HepG2 (cell line): ENCODE results near the gene RHOV.

Experiments used
- AGO1 ChIP-seq: fragments of 200-400 bp; formaldehyde crosslinking; IDR thresholded peaks from 2 replicates; pipeline ENCODE4 v1.6.1; 2017; ENCODE audit warnings: mild to moderate bottlenecking, low read depth, low read length, moderate library complexity; ENCODE audit not compliant: poor library complexity, severe bottlenecking
- CCAR2 ChIP-seq: fragments of 200-400 bp; formaldehyde crosslinking; optimal IDR thresholded peaks from 2 replicates; pipeline ENCODE3; 2018; ENCODE audit warnings: low read depth, mild to moderate bottlenecking, low read length, moderate library complexity
- ELF1 ChIP-seq: sonication (generic); formaldehyde crosslinking; IDR thresholded peaks from 2 replicates; pipeline ENCODE4 v1.4.0; 2020; ENCODE audit warnings: missing genetic modification reagents
- ERF ChIP-seq: IDR thresholded peaks from 2 replicates; pipeline ENCODE4 v1.6.1; 2018; ENCODE audit warnings: missing biosample characterization, missing genetic modification reagents
- HDAC1 ChIP-seq: sonication (generic); formaldehyde crosslinking; IDR thresholded peaks from 2 replicates; pipeline ENCODE4 v1.5.1; 2020; ENCODE audit warnings: mild to moderate bottlenecking, missing genetic modification reagents
- NFIC ChIP-seq: IDR thresholded peaks from 2 replicates; pipeline ENCODE4 v1.6.1; 2012; ENCODE audit warnings: mild to moderate bottlenecking, low read length, inconsistent platforms
- NFYC ChIP-seq: IDR thresholded peaks from 2 replicates; pipeline ENCODE4 v1.6.1; 2016; ENCODE audit warnings: missing genetic modification reagents, missing compliant biosample characterization
- POLR2AphosphoS5 ChIP-seq: IDR thresholded peaks from 2 replicates; pipeline ENCODE4 v1.6.1; 2012; ENCODE audit warnings: low read depth, low read length
- PRPF4 ChIP-seq: fragments of 200-400 bp; formaldehyde crosslinking; IDR thresholded peaks from 2 replicates; pipeline ENCODE4 v1.6.1; 2016; ENCODE audit warnings: low read length, low read depth; ENCODE audit not compliant: poor library complexity, severe bottlenecking
- ZFP1 ChIP-seq: IDR thresholded peaks from 2 replicates; pipeline ENCODE4 v1.6.1; 2016
- ZNF264 ChIP-seq: sonication (generic); formaldehyde crosslinking; IDR thresholded peaks from 2 replicates; pipeline ENCODE4 v1.4.0; 2020; ENCODE audit warnings: missing genetic modification reagents
- ZNF530 ChIP-seq: sonication (generic); formaldehyde crosslinking; IDR thresholded peaks from 2 replicates; pipeline ENCODE4 v1.5.0; 2020; ENCODE audit warnings: low read depth, mild to moderate bottlenecking, missing genetic modification reagents
- TF ChIP-seq, protein P1 (sequence below): sonication (generic); formaldehyde crosslinking; IDR thresholded peaks from 2 replicates; pipeline ENCODE4 v1.5.0; 2020; ENCODE audit warnings: mild to moderate bottlenecking, missing genetic modification reagents, moderate library complexity

DNA sequence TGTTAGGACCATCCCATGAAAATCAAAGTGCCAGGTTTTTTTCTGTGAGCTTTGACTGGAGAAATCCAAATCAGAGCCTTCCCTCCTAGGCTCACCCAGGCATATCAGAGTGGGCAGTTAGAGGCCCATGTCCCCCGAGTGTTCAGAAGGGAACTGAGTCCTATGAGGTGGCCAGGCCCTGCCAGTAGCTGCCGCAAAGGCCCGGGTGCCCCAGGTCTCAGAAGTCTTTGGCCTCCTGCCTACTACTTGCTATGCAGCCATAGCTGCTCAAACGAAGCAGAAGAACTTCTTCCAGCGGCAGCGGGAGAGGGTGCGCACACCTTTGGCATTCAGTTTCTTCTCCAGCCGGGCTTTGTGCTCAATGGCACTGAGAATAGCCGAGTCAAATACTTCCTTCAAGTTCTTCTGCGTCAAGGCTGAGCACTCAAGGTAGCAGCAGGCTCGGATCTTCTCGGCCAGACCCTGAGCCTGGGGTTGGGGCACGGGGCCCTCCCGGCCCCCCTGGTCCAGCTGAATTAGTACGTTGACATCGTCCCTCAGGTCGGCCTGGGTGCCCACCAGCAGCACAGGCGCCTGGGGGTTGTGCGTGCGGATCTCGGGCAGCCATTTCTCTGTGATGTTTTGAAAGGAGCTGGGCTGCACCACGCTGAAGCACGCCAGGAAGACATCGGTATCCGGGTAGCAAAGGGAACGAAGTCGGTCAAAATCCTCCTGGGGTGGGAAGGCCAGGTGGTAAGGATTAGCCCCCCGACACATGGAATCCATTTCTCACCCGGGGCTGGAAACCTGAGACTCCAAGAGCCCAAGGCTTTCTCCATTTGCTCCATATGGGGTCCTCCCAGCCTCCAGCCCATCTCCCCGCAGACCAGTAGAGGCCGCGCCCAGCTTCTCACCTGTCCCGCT, 992 bp downstream of the RHOV start:
- TF ChIP-seq ZFP1 (CRISPR knock-in tag) = no peak
- TF ChIP-seq ERF (CRISPR knock-in tag) = no peak
- no peak for TF ChIP-seq NFIC
- TF ChIP-seq ZNF264 (CRISPR knock-in tag) = no peak
- TF ChIP-seq NFYC (CRISPR knock-in tag) = no peak
- no peak for TF ChIP-seq AGO1
- no peak for TF ChIP-seq ELF1 (CRISPR knock-in tag)
- no peak for TF ChIP-seq ZNF530 (CRISPR knock-in tag)
- TF ChIP-seq HDAC1 (CRISPR knock-in tag) = no peak; the same call in 1 of the 2 replicates
- TF ChIP-seq POLR2AphosphoS5 = no peak
- TF ChIP-seq CCAR2 = no peak
- no peak for TF ChIP-seq PRPF4
- TF ChIP-seq, protein P1, sequence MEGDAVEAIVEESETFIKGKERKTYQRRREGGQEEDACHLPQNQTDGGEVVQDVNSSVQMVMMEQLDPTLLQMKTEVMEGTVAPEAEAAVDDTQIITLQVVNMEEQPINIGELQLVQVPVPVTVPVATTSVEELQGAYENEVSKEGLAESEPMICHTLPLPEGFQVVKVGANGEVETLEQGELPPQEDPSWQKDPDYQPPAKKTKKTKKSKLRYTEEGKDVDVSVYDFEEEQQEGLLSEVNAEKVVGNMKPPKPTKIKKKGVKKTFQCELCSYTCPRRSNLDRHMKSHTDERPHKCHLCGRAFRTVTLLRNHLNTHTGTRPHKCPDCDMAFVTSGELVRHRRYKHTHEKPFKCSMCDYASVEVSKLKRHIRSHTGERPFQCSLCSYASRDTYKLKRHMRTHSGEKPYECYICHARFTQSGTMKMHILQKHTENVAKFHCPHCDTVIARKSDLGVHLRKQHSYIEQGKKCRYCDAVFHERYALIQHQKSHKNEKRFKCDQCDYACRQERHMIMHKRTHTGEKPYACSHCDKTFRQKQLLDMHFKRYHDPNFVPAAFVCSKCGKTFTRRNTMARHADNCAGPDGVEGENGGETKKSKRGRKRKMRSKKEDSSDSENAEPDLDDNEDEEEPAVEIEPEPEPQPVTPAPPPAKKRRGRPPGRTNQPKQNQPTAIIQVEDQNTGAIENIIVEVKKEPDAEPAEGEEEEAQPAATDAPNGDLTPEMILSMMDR = no peak
